ENCODE data around the gene L2HGDH. TPM values are rescaled to one million over a fixed set of nuclear protein-coding genes. Genes with fewer than 3 reads are reported as not detected.

L2HGDH gene
- total RNA-seq, 2 donors from 2014 or later = 15.9 to 23.2 TPM

- no peak overlapping the region for H3K27ac Mint-ChIP-seq
- no peaks in the 10 kb centered on the region for H3K27me3 ChIP-seq (ENCODE audit: control insufficient read depth, insufficient read depth, low read length, poor library complexity, severe bottlenecking)
- WGBS, 2 experiments (ENCODE audit: insufficient coverage in 1 of 2, insufficient read length in 1 of 2) = 78 to 90% methylated on average over 4 of the region's 4 CpGs
- no peak overlapping the region for H3K9ac ChIP-seq (ENCODE audit: extremely low read depth, low read length, poor library complexity, severe bottlenecking)
- no peaks in the 10 kb centered on the region for H3K27me3 Mint-ChIP-seq (ENCODE audit: insufficient read depth)
- H3K27ac ChIP-seq (ENCODE audit: low read depth, low read length) = no peak overlapping the region
- H3K9me3 Mint-ChIP-seq = no peaks in the 10 kb centered on the region
- no peaks in the 10 kb centered on the region for H3K36me3 ChIP-seq (ENCODE audit: control insufficient read depth, insufficient read depth, low read length)
- H3K36me3 Mint-ChIP-seq (ENCODE audit: low read depth) = no peaks in the 10 kb centered on the region
- H3K4me3 ChIP-seq (ENCODE audit: low read length) = no peak overlapping the region
- TF ChIP-seq CTCF (conservative IDR thresholded peaks at IDR 0.05) = no peak
- no peaks in the 10 kb centered on the region for H3K9me3 ChIP-seq (ENCODE audit: control insufficient read depth, low read length)
- no peaks in the 10 kb centered on the region for H3K4me1 ChIP-seq (ENCODE audit: control insufficient read depth, insufficient read depth, low read length)
- H3K4me3 Mint-ChIP-seq = no peak overlapping the region
- no peak for DNase-seq
- H3K4me1 Mint-ChIP-seq = peaks cover 7% of the 10 kb centered on the region
These were observed 40.6 kb upstream of the L2HGDH start for GRCh38 chr14:50352584-50352983.

- Mint-ChIP-seq H3K9me3 (no peaks in the 10 kb centered on the region), H3K4me1 (peaks cover 10% of the 10 kb centered on the region), H3K4me3 (no peak overlapping the region), H3K27me3 (ENCODE audit: insufficient read depth) (no peaks in the 10 kb centered on the region), H3K27ac (no peak overlapping the region), H3K36me3 (ENCODE audit: low read depth) (no peaks in the 10 kb centered on the region)
- H3K9ac ChIP-seq (ENCODE audit: extremely low read depth, low read length, poor library complexity, severe bottlenecking) = no peak overlapping the region
- no peak for DNase-seq
- 95 to 100% methylated on average over 1 to 2 of the region's 2 CpGs for WGBS, 2 experiments (ENCODE audit: insufficient coverage in 1 of 2, insufficient read length in 1 of 2)
- H3K27me3 ChIP-seq (ENCODE audit: control insufficient read depth, insufficient read depth, low read length, poor library complexity, severe bottlenecking) = no peaks in the 10 kb centered on the region
- H3K36me3 ChIP-seq (ENCODE audit: control insufficient read depth, insufficient read depth, low read length) = no peaks in the 10 kb centered on the region
- no peak overlapping the region for H3K4me3 ChIP-seq (ENCODE audit: low read length)
- no peak overlapping the region for H3K27ac ChIP-seq (ENCODE audit: low read depth, low read length)
- TF ChIP-seq CTCF (conservative IDR thresholded peaks at IDR 0.05) = no peak
- no peaks in the 10 kb centered on the region for H3K4me1 ChIP-seq (ENCODE audit: control insufficient read depth, insufficient read depth, low read length)
- H3K9me3 ChIP-seq (ENCODE audit: control insufficient read depth, low read length) = no peaks in the 10 kb centered on the region
These were observed 38.9 kb upstream of the L2HGDH start for GRCh38 chr14:50350975-50351374.

GRCh38 chr14:50348933-50349332 is 36.9 kb upstream of the L2HGDH start:
- Mint-ChIP-seq H3K4me1 (peaks cover 8% of the 10 kb centered on the region), H3K27me3 (ENCODE audit: insufficient read depth) (no peaks in the 10 kb centered on the region), H3K9me3 (no peaks in the 10 kb centered on the region), H3K4me3 (no peak overlapping the region), H3K27ac (no peak overlapping the region), H3K36me3 (ENCODE audit: low read depth) (no peaks in the 10 kb centered on the region)
- Histone ChIP-seq H3K4me1 (ENCODE audit: control insufficient read depth, insufficient read depth, low read length) (no peaks in the 10 kb centered on the region), H3K27ac (ENCODE audit: low read depth, low read length) (no peak overlapping the region), H3K36me3 (ENCODE audit: control insufficient read depth, insufficient read depth, low read length) (no peaks in the 10 kb centered on the region), H3K9me3 (ENCODE audit: control insufficient read depth, low read length) (no peaks in the 10 kb centered on the region), H3K9ac (ENCODE audit: extremely low read depth, low read length, poor library complexity, severe bottlenecking) (no peak overlapping the region), H3K27me3 (ENCODE audit: control insufficient read depth, insufficient read depth, low read length, poor library complexity, severe bottlenecking) (no peaks in the 10 kb centered on the region), H3K4me3 (ENCODE audit: low read length) (no peak overlapping the region)
- TF ChIP-seq CTCF (conservative IDR thresholded peaks at IDR 0.05) = no peak
- no peak for DNase-seq

Data from endodermal cell (in vitro differentiated cells).